Stimulated activated CD8-positive, alpha-beta memory T cell treated with anti-CD3 and anti-CD28 coated beads, Interleukin-15, amount 100 ng/mL, for 1 hour (primary cell): ENCODE data around the gene SPTBN2.

ENCODE experiments used
- DNase-seq: peaks from one replicate; pipeline ENCODE4 v3.0.0-alpha.2; 2020; ENCODE audit warnings: low read depth

Gene SPTBN2

GRCh38 chr11:66728693-66729385, at the start of gene SPTBN2:
Gene SPTBN2, minus strand, starts transcription at chr11:66729216. Its CDS starts 7,976 bp downstream, at chr11:66721240.
- no peak for DNase-seq

- no peak for DNase-seq
Measured at GRCh38 chr11:66768818-66769217, 39.8 kb upstream of the SPTBN2 start.

GRCh38 chr11:66768088-66768521, 39.1 kb upstream of the SPTBN2 start:
- DNase-seq: no peak

GRCh38 chr11:66767666-66768065, 38.6 kb upstream of the SPTBN2 start:
- DNase-seq: no peak

- DNase-seq: no peak
Measured at GRCh38 chr11:66766681-66767080, 37.7 kb upstream of the SPTBN2 start.

- no peak for DNase-seq
Measured at GRCh38 chr11:66762088-66762487, 33.1 kb upstream of the SPTBN2 start.

- DNase-seq: no peak
Measured at GRCh38 chr11:66752148-66752547, 23.1 kb upstream of the SPTBN2 start.

- DNase-seq: no peak
Measured at GRCh38 chr11:66749091-66749490, 20.1 kb upstream of the SPTBN2 start.

GRCh38 chr11:66747480-66747879, 18.5 kb upstream of the SPTBN2 start:
- DNase-seq: no peak

GRCh38 chr11:66745356-66746235, 16.6 kb upstream of the SPTBN2 start:
- DNase-seq: peak; percentile 13

GRCh38 chr11:66744485-66745355, 15.7 kb upstream of the SPTBN2 start:
- peak; percentile 72 for DNase-seq

GRCh38 chr11:66743271-66743968, 14.4 kb upstream of the SPTBN2 start:
- no peak for DNase-seq

- DNase-seq: no peak
Measured at GRCh38 chr11:66741153-66741552, 12.1 kb upstream of the SPTBN2 start.

GRCh38 chr11:66739983-66740382, 11.0 kb upstream of the SPTBN2 start:
- no peak for DNase-seq

- DNase-seq: no peak
Measured at GRCh38 chr11:66734215-66734614, 5.2 kb upstream of the SPTBN2 start.

GRCh38 chr11:66729447-66729846, 431 bp upstream of the SPTBN2 start:
- DNase-seq: no peak

- DNase-seq: no peak
Measured at GRCh38 chr11:66728038-66728692, 851 bp downstream of the SPTBN2 start.

- DNase-seq: no peak
Measured at GRCh38 chr11:66727282-66728037, 1.6 kb downstream of the SPTBN2 start.

- DNase-seq: no peak
Measured at GRCh38 chr11:66725647-66726046, 3.4 kb downstream of the SPTBN2 start.

GRCh38 chr11:66725114-66725513, 3.9 kb downstream of the SPTBN2 start:
- DNase-seq: no peak
